Gastroesophageal sphincter (tissue), 3 donors: ENCODE data around the gene ADAMTS17.

Experiments
- CTCF ChIP-seq, 4 experiments: fragments of 200-600 bp in 2 of 4; fragments of 450-650 bp in 2 of 4; sonication (generic) in 1 of 4; IDR thresholded peaks; one replicate each; pipeline ENCODE4 v1.5.1; 2017 to 2019; ENCODE audit warnings: antibody characterized with exemption in 4 of 4, mild to moderate bottlenecking in 2 of 4, moderate library complexity in 2 of 4
- EP300 ChIP-seq: sonication (generic); formaldehyde crosslinking; IDR thresholded peaks from one replicate; pipeline ENCODE4 v1.6.1; 2017; ENCODE audit warnings: antibody characterized with exemption, mild to moderate bottlenecking
- POLR2A ChIP-seq, 2 donors: fragments of 450-650 bp; IDR thresholded peaks; one replicate each; pipeline ENCODE4 v1.6.1; 2017; ENCODE audit warnings: antibody characterized with exemption in 2 of 2, mild to moderate bottlenecking in 2 of 2, moderate library complexity in 1 of 2
- POLR2AphosphoS5 ChIP-seq: sonication (generic); formaldehyde crosslinking; IDR thresholded peaks from one replicate; pipeline ENCODE4 v1.6.1; 2017; ENCODE audit warnings: antibody characterized with exemption

DNA sequence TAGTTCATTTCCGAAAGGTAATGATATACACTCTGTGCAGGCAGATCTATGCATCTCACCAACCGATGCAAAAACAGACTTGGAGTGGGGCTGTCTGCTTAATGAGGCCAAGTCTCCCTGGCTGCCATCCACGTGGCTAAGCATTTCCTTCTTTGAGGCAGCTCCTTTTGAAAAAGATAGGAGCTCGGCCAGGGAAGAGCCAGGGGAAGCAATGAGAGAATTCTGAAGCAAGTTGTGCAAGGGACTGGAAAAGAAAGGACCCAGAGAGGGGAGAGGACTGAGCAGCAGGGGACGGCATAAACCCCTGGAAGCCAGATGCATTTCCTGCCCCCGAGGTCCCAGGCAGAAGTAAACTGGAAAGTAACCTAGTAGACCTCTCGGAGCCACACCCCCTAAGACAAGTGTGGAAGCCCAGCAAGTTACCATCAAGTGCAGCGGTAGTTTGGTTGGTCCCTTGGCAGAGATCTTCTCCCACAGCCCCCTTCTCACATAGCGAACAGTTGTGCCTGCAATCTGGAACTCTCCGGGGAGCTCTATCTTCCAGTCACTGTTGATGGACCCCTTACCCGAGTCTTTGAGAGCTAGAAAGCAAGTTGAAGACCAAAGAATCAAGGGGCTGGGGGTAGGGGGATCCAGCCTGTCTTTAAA, 288.2 kb downstream of the ADAMTS17 start:
- TF ChIP-seq EP300 (no peak), POLR2AphosphoS5 (no peak), CTCF (IDR thresholded peaks at IDR 0.05) (no peak), POLR2A (IDR thresholded peaks at IDR 0.05) (no peak)
